Effector memory CD4-positive, alpha-beta T cell (primary cell): ENCODE results near the gene SNX20.

Source experiments
- DNase-seq, 3 donors: peaks; one replicate each; pipeline ENCODE4 v3.0.0-alpha.2; 2020
- H3K27ac ChIP-seq: 2 replicates; pipeline ENCODE4 v1.7.0; 2013; ENCODE audit warnings: mild to moderate bottlenecking, low read length, moderate library complexity; ENCODE audit not compliant: insufficient read depth, poor library complexity, severe bottlenecking
- H3K27me3 ChIP-seq: replicated peaks from 2 replicates; pipeline ENCODE4 v1.7.0; 2013; ENCODE audit warnings: mild to moderate bottlenecking, low read length; ENCODE audit not compliant: insufficient read depth, control insufficient read depth, poor library complexity, severe bottlenecking
- H3K36me3 ChIP-seq: 2 replicates; pipeline ENCODE4 v1.7.0; 2013; ENCODE audit warnings: mild to moderate bottlenecking, low read length, moderate library complexity; ENCODE audit not compliant: control insufficient read depth, insufficient read depth
- H3K4me1 ChIP-seq: 2 replicates; pipeline ENCODE4 v1.7.0; 2013; ENCODE audit warnings: low read length, mild to moderate bottlenecking; ENCODE audit not compliant: control insufficient read depth, insufficient read depth, poor library complexity, severe bottlenecking
- H3K4me3 ChIP-seq: 2 replicates; pipeline ENCODE4 v1.7.0; 2013; ENCODE audit warnings: low read length, low read depth, mild to moderate bottlenecking; ENCODE audit not compliant: insufficient read depth, poor library complexity, severe bottlenecking
- H3K9me3 ChIP-seq: 2 replicates; pipeline ENCODE4 v1.7.0; 2013; ENCODE audit warnings: mild to moderate bottlenecking, low read length, moderate library complexity; ENCODE audit not compliant: control insufficient read depth

SNX20 gene

DNA sequence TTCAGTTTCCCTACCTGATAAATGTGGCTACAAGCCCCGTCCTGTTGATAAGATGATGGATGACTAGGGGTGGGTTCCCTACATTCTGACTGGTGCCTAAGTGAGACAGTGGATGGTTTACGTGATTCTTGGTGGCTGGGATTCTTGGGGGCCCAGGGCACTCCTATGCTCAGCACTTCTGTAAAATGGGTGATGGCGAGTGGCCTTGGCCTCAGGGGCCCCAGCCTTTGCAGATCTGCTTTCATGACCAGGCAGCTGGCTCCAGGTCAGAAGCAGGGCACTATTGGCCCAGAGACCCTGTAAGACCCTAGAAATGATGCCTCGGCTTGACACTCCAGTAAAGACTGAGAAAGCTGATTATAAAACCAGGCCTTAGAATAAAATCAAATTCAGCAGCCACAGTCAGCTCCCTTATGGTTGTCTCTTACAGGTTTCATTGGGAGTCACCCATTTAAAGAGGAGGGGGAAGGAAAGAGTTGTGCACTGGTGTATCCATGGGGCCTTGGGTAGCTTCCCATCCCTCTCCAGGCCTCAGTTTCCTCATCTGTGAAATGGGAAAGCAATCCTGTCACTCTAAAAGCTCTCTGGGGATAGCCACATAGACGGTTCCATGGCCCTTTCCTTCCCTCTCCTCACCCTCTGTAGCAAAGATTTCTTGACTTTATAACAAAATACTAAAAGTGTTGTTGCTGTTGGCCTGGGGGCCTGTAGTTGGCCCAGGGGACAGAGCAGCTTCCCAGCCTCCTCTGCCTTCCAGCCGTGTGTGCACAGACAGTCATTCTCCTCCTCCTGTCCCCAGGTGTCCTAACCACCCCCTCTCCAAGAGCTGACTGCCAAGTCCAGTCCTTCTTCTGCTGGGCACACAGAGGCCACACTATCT is 1.2 kb downstream of the SNX20 start:
- peak overlapping the region; percentile 84 for H3K27ac ChIP-seq
- H3K4me1 ChIP-seq = peaks cover 56% of the 10 kb centered on the region
- H3K9me3 ChIP-seq = no peaks in the 10 kb centered on the region
- H3K27me3 ChIP-seq = no peaks in the 10 kb centered on the region
- peaks cover 27% of the 10 kb centered on the region for H3K36me3 ChIP-seq
- DNase-seq = no peak
- peak overlapping the region; percentile 83 for H3K4me3 ChIP-seq

DNA sequence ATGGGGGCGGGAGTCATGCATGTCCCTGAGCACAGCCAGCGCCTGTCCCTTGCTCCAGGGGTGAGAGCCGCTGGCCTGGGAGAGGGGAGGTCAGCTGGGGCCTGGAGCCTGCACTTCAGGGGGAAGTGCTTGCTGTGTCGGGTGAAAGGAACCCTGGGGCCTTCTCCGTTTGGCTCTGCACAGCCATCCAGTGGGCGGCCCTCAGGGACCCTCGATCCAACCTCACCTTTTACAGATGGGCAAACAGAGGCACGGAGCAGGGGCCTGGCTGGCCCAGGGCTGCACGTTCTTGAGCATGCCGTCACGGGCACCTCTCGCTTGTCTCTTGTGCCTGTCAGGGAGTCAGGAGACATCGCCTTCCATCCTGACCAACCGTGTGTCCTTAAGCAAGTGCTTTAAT is 1.8 kb downstream of the SNX20 start:
- no peak for DNase-seq
- peaks cover 50% of the 10 kb centered on the region for H3K4me1 ChIP-seq
- peaks cover 34% of the 10 kb centered on the region for H3K36me3 ChIP-seq
- no peaks in the 10 kb centered on the region for H3K27me3 ChIP-seq
- H3K4me3 ChIP-seq = peak overlapping the region; percentile 83
- no peaks in the 10 kb centered on the region for H3K9me3 ChIP-seq
- peak overlapping the region; percentile 84 for H3K27ac ChIP-seq

DNA sequence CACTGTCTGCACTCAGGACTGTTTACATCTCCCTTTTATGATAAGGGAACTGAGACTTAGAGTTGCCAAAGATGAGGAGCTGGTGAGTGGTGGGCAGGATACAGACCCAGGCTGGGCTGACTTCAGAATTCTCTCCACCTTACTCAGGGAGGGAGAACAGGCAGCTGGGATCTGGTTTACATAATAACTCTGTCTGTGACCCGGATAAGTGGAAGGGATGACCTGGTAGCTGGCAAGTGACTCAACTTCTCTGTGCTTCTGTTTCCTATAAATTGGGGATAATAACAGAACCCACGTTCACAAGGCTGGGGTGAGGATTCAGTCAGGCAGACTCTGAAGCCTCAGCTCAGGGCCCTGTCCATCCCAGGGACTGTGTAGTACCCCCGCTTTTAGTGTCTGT is 2.6 kb downstream of the SNX20 start:
- no peak for DNase-seq
- peak overlapping the region; percentile 83 for H3K4me3 ChIP-seq
- no peaks in the 10 kb centered on the region for H3K27me3 ChIP-seq
- peaks cover 42% of the 10 kb centered on the region for H3K4me1 ChIP-seq
- H3K36me3 ChIP-seq = peaks cover 40% of the 10 kb centered on the region
- no peaks in the 10 kb centered on the region for H3K9me3 ChIP-seq
- H3K27ac ChIP-seq = peak overlapping the region; percentile 84

DNA sequence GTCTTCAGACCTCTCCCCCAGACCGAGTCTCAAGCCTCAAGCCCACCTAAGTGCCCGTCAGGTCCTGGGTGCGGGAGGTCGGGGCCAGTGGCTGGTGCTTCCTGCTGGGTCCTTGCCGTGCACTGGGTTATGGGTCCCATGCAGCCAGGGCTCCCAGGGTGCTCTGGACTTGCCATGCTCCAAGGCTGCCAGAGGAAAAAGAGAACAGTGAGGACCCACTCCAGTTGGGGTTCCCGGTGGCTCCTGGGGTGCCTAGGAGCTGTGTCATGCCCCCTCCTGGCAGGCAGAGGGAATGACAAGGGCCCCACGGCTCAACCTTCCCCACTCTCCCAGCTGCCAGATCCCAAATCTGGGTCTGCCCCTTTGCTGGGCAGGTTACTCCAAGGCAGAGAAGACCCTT is 3.8 kb downstream of the SNX20 start:
- peaks cover 6% of the 10 kb centered on the region for H3K9me3 ChIP-seq
- no peaks in the 10 kb centered on the region for H3K27me3 ChIP-seq
- H3K4me3 ChIP-seq = no peak overlapping the region
- peak overlapping the region; percentile 43 for H3K27ac ChIP-seq
- H3K4me1 ChIP-seq = peaks cover 36% of the 10 kb centered on the region
- no peak for DNase-seq
- H3K36me3 ChIP-seq = peaks cover 52% of the 10 kb centered on the region

DNA sequence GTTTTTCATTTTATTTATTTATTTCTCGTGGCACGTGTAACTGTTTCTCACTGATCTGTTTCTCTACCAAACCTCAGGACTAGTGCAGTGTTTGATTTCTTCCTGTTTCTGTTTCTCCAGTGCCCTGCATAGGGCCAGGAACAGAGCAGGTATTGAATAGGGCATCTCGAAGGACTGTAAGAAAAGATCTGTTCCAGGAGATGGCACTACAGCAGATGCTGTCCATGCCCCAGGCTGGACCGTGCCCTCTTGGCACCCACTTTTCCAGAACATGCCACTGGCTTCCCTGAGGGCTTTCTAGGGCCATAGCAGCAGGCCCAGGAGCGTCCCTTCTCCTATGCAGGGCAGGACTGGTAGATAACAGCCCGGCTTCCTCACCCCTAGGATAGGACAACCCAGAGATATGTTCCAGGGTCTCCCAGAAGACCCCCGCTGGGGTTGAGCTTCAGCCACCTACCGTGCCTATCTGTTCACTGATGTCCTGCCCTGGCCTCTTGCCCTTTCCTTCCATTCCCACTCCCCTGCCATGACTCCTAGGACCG is 4.4 kb downstream of the SNX20 start:
- no peak for DNase-seq
- Histone ChIP-seq H3K36me3 (peaks cover 58% of the 10 kb centered on the region), H3K27me3 (no peaks in the 10 kb centered on the region), H3K4me1 (peaks cover 30% of the 10 kb centered on the region), H3K9me3 (peaks cover 12% of the 10 kb centered on the region), H3K27ac (peak overlapping the region; percentile 43), H3K4me3 (no peak overlapping the region)

DNA sequence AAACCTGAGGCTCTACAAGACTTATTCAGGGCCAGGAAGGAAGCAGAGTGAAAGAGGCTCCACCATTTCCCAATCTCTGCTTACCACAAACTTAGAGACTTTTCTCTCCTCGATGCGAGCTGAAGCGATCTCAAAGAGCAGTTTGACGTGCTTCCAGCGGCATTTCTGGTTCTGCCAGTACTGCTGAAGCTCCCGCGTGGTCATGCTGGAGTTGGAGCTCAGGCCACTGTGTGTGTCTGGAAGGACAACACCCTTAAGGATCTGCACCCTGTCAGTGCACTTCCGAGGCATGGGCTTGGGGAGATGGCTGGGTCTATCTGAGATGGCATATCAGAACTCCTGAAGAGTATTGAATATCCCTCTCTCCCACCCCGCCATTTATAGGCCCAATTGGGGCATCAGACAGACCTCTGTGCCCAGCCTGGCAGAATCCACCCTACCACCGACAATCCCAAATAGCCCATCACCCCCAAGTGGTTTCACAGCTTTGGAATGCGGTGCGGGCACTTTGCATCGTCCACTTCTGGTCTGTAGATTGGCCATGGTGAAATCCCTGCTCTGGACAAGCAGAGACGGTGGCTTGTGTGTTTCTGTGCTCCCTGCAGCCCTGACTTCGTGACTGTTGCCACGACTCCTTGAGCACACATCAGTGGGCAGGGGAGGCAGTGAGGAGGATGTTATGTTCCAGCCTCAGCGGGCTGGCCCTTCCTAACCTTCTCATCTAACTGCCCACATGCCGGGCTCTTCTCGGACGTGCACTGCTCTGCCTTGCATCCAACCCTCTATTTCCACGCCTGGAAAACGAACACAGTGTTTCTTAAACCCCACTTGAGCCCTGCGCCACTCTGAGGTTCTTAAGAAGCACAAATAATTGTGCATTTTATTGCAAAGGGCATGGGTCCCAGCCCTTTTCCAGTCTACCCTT is 5.2 kb downstream of the SNX20 start:
- H3K36me3 ChIP-seq = peaks cover 59% of the 10 kb centered on the region
- no peak for DNase-seq
- H3K27me3 ChIP-seq = no peaks in the 10 kb centered on the region

DNA sequence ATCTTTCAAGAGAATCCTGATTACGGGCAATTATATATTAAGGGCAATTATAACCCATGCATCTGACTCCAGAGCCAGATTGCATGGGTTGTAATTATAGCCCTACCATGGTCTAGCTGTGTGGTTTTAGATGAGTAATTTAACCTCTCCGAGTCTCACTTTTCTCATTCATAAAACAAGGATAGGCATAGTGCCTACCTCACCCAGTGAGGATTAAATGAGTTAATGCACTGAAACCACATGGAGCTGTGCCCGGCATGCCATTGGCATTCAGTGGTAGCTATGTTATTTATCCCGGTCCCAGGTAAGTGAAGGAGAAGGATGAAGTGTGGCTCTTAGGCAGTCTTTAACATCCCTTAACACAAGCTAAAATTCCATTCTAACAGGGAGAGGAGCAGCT is 6.3 kb downstream of the SNX20 start:
- Histone ChIP-seq H3K4me3 (no peak overlapping the region), H3K27ac (no peak overlapping the region), H3K36me3 (peaks cover 61% of the 10 kb centered on the region), H3K4me1 (peaks cover 22% of the 10 kb centered on the region), H3K9me3 (peaks cover 13% of the 10 kb centered on the region), H3K27me3 (no peaks in the 10 kb centered on the region)
- no peak for DNase-seq

More for the DNA sequence above, 5.2 kb downstream of the SNX20 start:
- H3K4me1 ChIP-seq = peaks cover 24% of the 10 kb centered on the region
- H3K9me3 ChIP-seq = peaks cover 13% of the 10 kb centered on the region
- no peak overlapping the region for H3K4me3 ChIP-seq
- no peak overlapping the region for H3K27ac ChIP-seq

DNA sequence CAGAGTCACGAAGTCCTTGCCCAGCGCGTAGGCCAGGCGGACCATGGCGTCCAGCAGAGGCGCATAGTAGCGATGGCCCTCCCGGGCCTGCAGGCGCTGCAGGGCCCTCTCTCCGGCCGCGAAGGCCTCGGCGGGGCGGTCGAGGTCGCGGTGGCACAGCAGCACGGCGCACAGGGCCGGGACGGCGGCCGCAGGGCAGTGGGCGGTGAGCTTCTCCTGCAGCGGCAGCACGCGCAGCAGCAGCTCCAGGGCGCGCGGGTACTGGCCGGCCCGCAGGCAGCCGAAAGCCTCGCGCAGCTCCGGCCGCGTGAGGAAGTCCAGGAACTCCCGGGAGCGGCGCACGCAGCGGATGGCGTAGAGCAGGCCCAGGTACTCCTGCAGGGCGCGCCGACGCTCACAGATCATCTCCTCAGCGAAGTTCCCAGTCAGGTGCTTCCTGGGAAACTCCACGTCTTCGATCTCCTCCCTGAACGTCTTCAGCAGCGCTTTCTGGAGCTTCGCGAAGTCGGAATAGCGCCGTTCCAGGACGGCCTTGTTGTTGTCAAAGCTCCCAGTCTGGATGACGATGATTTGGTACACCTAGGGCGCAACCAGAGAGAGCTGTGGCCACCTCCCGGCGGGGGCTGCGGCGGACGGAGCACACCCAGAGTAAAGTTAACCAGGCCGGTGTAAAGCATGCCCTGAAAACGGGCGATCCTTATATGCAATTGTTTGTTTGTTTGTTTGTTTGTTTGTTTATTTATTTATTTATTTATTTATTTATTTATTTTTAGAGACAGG is 7.4 kb downstream of the SNX20 start:
- Histone ChIP-seq H3K4me1 (peaks cover 10% of the 10 kb centered on the region), H3K27ac (no peak overlapping the region), H3K9me3 (peaks cover 13% of the 10 kb centered on the region), H3K27me3 (no peaks in the 10 kb centered on the region), H3K4me3 (no peak overlapping the region), H3K36me3 (peaks cover 63% of the 10 kb centered on the region)
- no peak for DNase-seq

DNA sequence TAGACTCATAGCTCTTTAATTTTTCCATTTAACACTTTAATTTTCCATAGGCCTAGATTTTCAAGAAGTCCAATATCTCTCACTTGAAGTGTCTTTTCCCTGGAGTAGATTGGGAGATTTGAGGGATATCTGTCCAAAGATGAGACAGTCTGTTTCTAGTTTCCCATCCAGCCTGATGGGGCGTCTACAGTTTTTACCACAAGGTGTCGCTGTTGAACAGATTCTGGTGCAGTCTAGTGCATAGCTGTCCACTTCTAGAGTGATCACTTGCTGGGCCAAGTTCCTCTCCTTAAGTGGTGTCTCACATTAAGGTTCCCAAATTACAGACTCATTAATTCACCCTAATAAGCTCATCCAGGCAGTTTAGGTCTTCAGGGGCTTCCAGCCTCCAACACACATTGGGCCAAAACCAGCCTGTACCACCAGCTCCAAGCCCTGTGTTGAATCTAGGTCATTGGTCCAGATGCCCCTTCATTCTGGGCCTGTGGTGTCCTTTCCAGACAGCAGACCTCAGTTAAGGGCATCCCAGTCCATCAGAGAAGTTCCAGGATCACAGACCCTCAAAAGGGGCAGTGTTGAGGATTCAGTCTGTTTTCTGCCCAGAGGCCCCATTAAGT is 9.4 kb downstream of the SNX20 start:
- Histone ChIP-seq H3K4me1 (peaks cover 9% of the 10 kb centered on the region), H3K27ac (no peak overlapping the region), H3K27me3 (no peaks in the 10 kb centered on the region), H3K4me3 (no peak overlapping the region), H3K36me3 (peaks cover 53% of the 10 kb centered on the region), H3K9me3 (peaks cover 13% of the 10 kb centered on the region)
- peak in 2 of 3 donors; percentile 17 to 32 for DNase-seq
